Stimulated activated CD4-positive, alpha-beta T cell treated with anti-CD3 and anti-CD28 coated beads, Interleukin-15, amount 100 ng/mL, for 24 hours (primary cell): Measurements from ENCODE around the gene DYNLL1.
A peak's percentile ranks its signal among the peaks of the same experiment; 100 is the strongest.
"Not testable (repeated sequence)": the region's sequence is repeated elsewhere in the genome, so short reads cannot be mapped to it uniquely, and the experiment has no call there.

Experiments
- DNase-seq: peaks from one replicate; pipeline ENCODE4 v3.0.0-alpha.2; 2020

The DYNLL1 gene

GRCh38 chr12:120495731-120496412 is at the start of gene DYNLL1:
Gene DYNLL1, plus strand, starts transcription at chr12:120496113. Its CDS starts 309 bp downstream, at chr12:120496422.
- peak; percentile 98 for DNase-seq

- DNase-seq = not testable (repeated sequence)
These were observed 49.1 kb upstream of the DYNLL1 start for GRCh38 chr12:120446844-120447178.

DNA sequence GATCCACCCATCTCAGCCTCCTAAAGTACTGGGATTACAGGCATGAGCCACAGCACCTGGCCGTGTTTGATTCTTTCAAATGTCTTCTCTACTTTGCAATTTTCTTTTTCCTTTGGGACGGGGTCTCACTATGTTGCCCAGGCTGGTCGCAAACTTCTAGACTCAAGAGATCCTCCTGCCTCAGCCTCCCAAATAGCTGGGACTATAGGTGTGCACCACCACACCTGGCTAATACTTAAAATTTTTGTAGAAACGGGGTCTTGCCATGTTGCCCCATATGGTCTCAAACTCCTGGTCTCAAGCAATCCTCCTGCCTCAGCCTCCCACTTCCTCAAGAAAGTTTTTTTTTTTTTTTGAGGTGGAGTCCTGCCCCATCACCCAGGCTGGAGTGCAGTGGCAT is 47.9 kb upstream of the DYNLL1 start:
- DNase-seq = no peak

DNA sequence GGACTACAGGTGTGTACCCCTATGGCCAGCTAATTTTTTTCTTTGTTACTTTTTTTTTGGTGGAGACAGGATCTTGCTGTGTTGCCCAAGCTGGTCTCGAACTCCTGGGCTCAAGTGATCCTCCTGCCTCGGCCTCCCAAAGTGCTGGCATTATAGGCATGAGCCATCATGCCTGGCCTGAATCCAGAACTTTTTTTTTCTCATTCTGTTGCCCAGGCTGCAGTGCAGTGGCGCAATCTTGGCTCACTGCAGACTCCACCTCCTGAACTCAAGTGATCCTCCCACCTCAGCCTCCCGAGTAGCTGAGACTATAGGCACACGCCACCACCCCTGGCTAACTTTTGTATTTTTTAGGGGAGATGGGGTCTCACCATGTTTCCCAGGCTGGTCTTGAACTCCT is 43.4 kb upstream of the DYNLL1 start:
- DNase-seq = not testable (repeated sequence)

- DNase-seq = no peak
These were observed 42.7 kb upstream of the DYNLL1 start for GRCh38 chr12:120453060-120453750.

DNA sequence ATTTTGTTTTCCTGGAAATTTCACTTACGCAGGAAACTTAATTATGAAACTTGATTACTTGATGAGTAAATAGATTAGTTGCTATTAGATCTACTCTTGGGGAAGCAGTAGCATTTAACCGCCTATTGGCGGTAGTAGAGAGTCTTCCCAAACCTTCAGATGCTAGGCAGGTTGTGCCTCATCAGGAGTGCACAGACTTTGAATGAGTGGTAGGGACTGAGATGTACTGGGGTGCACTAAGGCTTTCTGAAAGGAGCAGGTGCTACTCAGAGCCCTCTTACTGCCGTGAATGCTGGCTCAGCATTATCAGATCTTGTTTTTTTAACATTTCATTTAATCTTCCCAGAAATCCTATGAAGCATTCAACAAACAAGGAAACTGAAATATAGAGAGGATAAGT is 41.9 kb upstream of the DYNLL1 start:
- peak; percentile 27 for DNase-seq

DNA sequence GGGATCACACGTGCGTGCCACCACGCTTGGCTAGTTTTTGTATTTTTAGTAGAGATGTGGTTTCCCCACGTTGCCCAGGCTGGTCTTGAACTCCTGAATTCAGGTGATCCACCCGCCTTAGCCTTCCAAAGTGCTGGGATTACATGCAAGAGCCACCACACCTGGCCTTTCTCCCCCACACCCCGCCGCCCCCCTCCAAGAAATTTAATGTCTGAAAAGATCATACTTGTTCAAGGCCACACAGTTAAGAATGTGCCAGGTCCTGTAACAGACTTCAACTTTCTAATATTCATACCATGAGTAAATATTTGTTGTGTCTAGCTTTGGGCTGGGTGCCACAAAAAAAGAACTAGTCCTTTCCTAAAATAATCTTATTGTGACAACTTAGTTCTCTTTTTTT is 40.6 kb upstream of the DYNLL1 start:
- no peak for DNase-seq

GRCh38 chr12:120457133-120457532 is 38.8 kb upstream of the DYNLL1 start:
- no peak for DNase-seq

DNA sequence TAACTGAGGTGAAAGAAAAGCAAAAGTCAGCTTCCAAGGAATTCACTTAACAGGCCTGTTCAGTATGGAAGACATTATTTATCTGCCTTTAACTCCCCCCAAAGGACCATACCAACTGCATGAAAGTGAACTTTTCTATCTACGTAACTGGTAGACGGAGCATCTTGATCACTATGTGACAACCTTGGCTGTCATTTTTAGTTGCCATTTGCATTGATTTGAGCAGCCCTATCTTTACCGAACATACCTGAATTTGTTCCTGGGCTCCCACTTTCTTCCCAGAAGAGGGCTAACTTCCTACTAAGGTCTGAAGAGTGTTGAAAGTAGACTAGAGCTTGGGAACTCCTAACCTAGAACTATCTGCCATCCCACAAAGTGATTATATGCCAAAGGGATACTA is 35.8 kb upstream of the DYNLL1 start:
- no peak for DNase-seq

- no peak for DNase-seq
These were observed 33.7 kb upstream of the DYNLL1 start for GRCh38 chr12:120462099-120462640.

GRCh38 chr12:120463712-120464111 is 32.2 kb upstream of the DYNLL1 start:
- no peak for DNase-seq

DNA sequence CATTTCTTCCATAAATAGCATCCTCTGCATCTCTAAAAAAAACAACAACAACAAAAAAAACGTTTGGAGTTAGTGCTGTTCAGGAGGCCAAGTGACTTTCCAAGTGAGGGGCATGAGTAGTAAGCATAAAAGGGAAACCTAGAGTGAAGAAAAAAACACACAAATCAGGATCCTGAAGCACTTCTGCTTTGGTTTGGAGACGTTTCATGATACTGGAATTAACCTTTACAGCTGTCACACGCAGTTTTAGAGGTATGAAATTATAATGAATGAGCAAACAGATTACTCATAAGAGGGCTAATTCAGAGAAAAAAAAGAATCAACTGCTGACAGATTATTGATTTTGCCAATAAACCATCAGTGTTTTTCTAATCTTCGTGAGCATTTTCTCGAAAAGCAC is 30.2 kb upstream of the DYNLL1 start:
- DNase-seq = no peak

DNA sequence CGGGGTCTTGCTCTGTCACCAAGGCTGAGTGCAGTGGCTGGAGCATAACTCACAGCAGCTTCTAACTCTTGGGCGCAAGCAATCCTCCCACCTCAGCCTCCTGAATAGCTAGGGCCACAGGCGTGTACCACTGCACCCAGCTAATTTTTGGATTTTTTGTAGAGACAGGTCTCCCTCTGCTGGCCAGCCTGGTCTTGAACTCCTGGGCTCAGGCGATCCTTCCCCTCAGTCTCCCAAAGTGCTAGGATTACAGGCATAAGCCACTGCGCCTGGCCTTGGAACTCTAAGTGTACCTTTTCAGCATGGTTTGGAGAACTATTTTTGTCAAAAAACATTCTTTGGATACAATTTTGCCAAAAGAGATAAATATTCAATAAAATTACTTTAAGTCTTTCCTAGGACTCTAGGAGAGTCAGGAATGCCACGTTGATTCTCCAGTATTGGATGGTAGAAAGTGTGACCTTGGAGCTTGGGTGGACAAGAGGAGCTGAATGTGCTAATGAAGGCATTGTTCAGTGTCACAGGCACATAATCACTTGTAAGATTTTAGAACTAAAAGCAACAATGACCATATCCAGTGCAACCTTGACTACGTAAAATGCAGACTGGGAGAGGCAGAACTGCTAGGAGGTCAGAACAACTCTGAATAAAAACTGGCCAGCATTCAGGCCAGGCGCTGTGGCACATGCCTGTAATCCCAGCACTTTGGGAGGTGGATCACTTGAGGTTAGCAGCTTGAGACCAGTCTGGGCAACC is 29.2 kb upstream of the DYNLL1 start:
- peak; percentile 54 for DNase-seq

DNA sequence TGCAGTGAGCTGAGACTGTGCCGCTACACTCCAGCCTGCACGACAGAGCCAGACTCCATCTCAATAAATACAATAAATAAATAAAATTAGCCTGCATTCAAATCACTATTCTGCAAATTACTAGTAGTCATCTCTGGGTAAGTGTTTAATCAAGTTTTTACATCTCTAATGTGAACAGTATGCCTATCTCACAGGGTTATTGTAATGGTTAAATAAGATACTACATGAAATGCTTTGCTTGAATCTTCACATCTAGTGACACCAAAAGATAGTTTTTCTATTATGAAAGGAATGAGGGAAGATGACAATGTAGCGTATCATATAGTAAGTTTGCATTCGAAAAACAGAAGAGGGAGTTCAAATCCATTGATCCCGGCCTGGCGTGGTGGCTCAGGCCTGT is 28.5 kb upstream of the DYNLL1 start:
- no peak for DNase-seq

GRCh38 chr12:120468325-120468820 is 27.5 kb upstream of the DYNLL1 start:
- DNase-seq = peak; percentile 43

DNA sequence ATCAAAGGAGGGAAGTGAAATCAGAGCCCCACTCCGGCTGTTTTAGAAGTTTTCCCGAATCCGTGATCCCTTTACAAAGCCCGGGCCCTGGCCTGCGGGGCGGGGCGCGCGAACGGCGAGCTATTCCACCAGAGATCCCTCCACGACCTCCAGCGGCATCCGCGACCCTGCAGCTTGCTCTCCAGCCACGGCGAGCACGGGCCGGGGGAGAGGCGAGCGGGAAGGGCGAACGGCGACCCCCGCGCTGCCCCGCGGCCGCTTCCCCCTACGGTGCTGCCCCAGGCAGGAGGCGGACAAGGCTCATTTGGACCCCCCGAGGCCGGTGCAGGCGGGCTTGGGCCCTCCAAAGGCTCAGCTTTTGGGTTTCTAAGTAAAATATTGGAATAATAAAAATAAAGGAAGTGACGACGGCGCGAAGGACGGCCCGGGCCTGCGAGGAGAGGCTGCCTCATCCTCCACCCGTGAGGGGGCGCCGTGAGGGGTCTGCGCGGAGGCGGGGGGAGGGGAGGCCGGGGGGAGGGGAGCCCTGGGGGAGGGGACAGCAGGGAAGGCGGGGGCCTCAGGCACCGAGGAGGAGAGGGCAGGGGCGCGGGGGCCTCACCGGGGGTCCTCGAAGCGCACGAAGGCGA is 27.0 kb upstream of the DYNLL1 start:
- DNase-seq = peak; percentile 44

GRCh38 chr12:120469450-120470149 is 26.3 kb upstream of the DYNLL1 start, which contains the start of gene SRSF9:
Gene SRSF9, minus strand, starts transcription at chr12:120469748. Its CDS starts 139 bp downstream, at chr12:120469609.
- peak; percentile 97 for DNase-seq

DNA sequence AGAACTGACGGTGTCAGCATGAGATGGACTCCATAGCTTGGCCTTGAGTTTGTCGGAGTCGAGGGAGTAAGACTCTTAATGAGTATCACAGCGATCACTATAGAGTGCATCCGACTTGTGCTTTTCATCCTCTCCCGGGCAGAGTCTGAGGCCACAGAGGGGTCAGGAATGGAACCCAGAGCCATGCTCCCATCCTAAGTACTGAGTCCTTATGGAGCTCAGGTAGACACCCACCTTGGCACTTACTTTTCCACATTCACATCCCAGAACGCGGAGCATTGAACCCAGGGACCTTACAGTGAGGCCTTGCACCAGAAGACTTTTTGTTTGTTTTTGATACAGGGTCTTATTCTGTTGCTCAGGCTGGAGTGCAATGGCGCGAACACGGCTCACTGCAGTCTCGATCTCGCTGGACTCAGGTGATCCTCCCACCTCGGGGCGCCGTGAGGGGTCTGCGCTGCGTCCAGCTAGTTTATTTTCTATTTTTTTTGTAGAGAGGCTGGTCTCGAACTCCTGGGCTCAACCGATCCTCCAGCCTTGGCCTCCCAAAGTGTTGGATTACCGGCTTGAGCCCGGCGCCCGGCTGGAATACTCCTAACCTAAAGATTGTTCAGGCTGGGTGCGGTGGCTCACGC is 25.6 kb upstream of the DYNLL1 start:
- DNase-seq = no peak

- DNase-seq = no peak
These were observed 23.4 kb upstream of the DYNLL1 start for GRCh38 chr12:120472521-120472920.

GRCh38 chr12:120473807-120474615 is 21.9 kb upstream of the DYNLL1 start:
- no peak for DNase-seq

GRCh38 chr12:120474616-120474960 is 21.3 kb upstream of the DYNLL1 start:
- DNase-seq = no peak
